GM12873 (cell line): ENCODE data around the gene UMAD1.

Experiments
- CTCF ChIP-seq: IDR thresholded peaks from 2 replicates; pipeline ENCODE4 v1.5.1; 2012; ENCODE audit warnings: low read depth, mild to moderate bottlenecking, moderate library complexity, low read length, control low read depth; ENCODE audit not compliant: insufficient read depth; ENCODE audit errors: missing control alignments

The UMAD1 gene

DNA sequence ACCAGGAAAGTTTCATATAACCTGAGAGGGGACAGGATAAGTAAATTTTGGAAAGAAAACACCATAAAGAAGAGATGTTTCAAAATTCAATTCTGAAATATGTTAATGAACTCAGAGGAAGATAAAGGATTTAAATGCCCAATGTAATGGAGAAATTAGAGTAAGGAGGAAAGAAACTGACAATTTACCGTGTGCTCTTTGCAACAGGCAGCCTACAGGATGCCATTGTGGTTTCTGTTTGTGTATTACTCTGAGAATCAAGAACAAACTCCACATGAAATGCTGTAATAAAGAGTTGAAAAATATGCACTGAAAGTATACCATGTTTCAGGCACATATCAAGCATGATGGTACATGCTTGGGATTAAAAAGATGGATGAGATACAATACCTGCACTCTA is 283.3 kb downstream of the UMAD1 start:
- no peak for TF ChIP-seq CTCF

DNA sequence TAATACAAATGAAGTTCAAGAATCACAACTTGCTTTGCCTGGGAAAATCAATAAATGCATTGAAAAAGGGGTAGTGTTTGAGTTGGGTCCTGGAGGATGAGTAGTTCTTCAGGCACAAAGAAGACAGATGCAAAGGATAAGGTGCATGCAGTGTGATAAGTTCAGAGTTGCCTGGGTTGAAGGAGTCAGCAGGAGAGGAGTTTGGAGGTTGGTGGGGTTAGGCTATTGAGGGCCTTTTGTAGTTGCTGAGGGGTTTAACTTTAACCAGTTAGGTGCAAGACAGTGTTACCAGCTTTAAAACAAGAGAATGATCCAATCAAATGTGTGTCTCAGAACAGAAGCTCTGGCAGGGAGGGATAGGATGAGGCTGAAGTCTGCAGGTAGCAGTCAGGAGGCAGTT is 283.8 kb downstream of the UMAD1 start:
- TF ChIP-seq CTCF = no peak
